Neural progenitor cell (in vitro differentiated cells): Measurements from ENCODE around the gene HPSE2. TPM values are rescaled to one million over a fixed set of nuclear protein-coding genes. Genes with fewer than 3 reads are reported as not detected.

Experiments used
- DNase-seq: peaks from one replicate; pipeline ENCODE4 v3.0.0-alpha.2; 2016; ENCODE audit warnings: low spot score
- H2AFZ ChIP-seq: fragments of 200-600 bp; sonication (generic); replicated peaks from 2 replicates; pipeline ENCODE4 v1.6.1; 2016; ENCODE audit warnings: antibody characterized with exemption
- H3F3A ChIP-seq: fragments of 200-600 bp; sonication (generic); 2 replicates; pipeline ENCODE4 v1.6.1; 2016; ENCODE audit warnings: antibody characterized with exemption, low read depth
- H3K27ac ChIP-seq: fragments of 200-600 bp; sonication (generic); 2 replicates; pipeline ENCODE4 v1.5.1; 2016; ENCODE audit warnings: mild to moderate bottlenecking
- H3K27me3 ChIP-seq: fragments of 200-600 bp; sonication (generic); 2 replicates; pipeline ENCODE4 v1.6.1; 2016; ENCODE audit warnings: mild to moderate bottlenecking, moderate library complexity
- H3K36me3 ChIP-seq: fragments of 200-600 bp; sonication (generic); 2 replicates; pipeline ENCODE4 v1.5.1; 2016
- H3K4me1 ChIP-seq: fragments of 200-600 bp; sonication (generic); 2 replicates; pipeline ENCODE4 v1.6.1; 2016; ENCODE audit warnings: mixed run types
- H3K4me2 ChIP-seq: fragments of 200-600 bp; sonication (generic); 2 replicates; pipeline ENCODE4 v1.6.1; 2016
- H3K4me3 ChIP-seq: fragments of 200-600 bp; sonication (generic); 2 replicates; pipeline ENCODE4 v1.5.1; 2016
- H3K79me2 ChIP-seq: fragments of 200-600 bp; sonication (generic); 2 replicates; pipeline ENCODE4 v1.6.1; 2016; ENCODE audit warnings: low read depth
- H3K9ac ChIP-seq: fragments of 200-600 bp; sonication (generic); 2 replicates; pipeline ENCODE4 v1.6.1; 2016
- H3K9me3 ChIP-seq: fragments of 200-600 bp; sonication (generic); 2 replicates; pipeline ENCODE4 v1.5.1; 2016; ENCODE audit warnings: low read depth
- H4K20me1 ChIP-seq: fragments of 200-600 bp; sonication (generic); 2 replicates; pipeline ENCODE4 v1.6.1; 2016; ENCODE audit warnings: low read depth
- H3K27ac Mint-ChIP-seq: 3 replicates; pipeline ENCODE4 v1.8.0; 2021; ENCODE audit warnings: mixed read lengths
- H3K27me3 Mint-ChIP-seq: 2 replicates; pipeline ENCODE4 v1.8.0; 2022; ENCODE audit warnings: low read depth, mild to moderate bottlenecking, inconsistent platforms, moderate library complexity, mixed read lengths; ENCODE audit not compliant: insufficient read depth
- H3K36me3 Mint-ChIP-seq: 3 replicates; pipeline ENCODE4 v1.8.0; 2021; ENCODE audit warnings: mixed read lengths
- H3K4me1 Mint-ChIP-seq: 3 replicates; pipeline ENCODE4 v1.8.0; 2021; ENCODE audit warnings: mixed read lengths
- H3K4me3 Mint-ChIP-seq: 3 replicates; pipeline ENCODE4 v1.8.0; 2021; ENCODE audit warnings: mild to moderate bottlenecking, moderate library complexity, mixed read lengths
- H3K9me3 Mint-ChIP-seq: 3 replicates; pipeline ENCODE4 v1.8.0; 2020; ENCODE audit warnings: mixed read lengths
- CTCF ChIP-seq: fragments of 200-600 bp; sonication (generic); IDR thresholded peaks from 2 replicates; pipeline ENCODE4 v1.5.1; 2017; ENCODE audit warnings: antibody characterized with exemption, mild to moderate bottlenecking
- EZH2 ChIP-seq: fragments of 200-600 bp; sonication (generic); IDR thresholded peaks from 2 replicates; pipeline ENCODE4 v1.6.1; 2017; ENCODE audit warnings: antibody characterized with exemption, mild to moderate bottlenecking, moderate library complexity
- EZH2phosphoT487 ChIP-seq: fragments of 200-600 bp; sonication (generic); IDR thresholded peaks from 2 replicates; pipeline ENCODE4 v1.6.1; 2017; ENCODE audit warnings: antibody characterized with exemption
- total RNA-seq: library from RNA; depleted of rRNA; stranded (reverse); fragments of >200 nt; gene quantifications from 2 replicates; pipeline ENCODE4 v1.2.3, GENCODE V29; 2015; ENCODE audit warnings: low replicate concordance

Gene HPSE2
- total RNA-seq, 1 donor from 2014 or later = 3.4 TPM

GRCh38 chr10:98572594-98572993 lies 663.1 kb downstream of the HPSE2 start:
- Histone ChIP-seq H3K9ac (no peak overlapping the region), H2AFZ (no peak overlapping the region), H3F3A (no peaks in the 10 kb centered on the region), H3K36me3 (no peaks in the 10 kb centered on the region), H3K4me2 (no peak overlapping the region), H3K79me2 (no peaks in the 10 kb centered on the region), H3K27ac (no peak overlapping the region), H3K27me3 (no peaks in the 10 kb centered on the region), H3K4me3 (no peak overlapping the region), H3K9me3 (no peaks in the 10 kb centered on the region), H4K20me1 (no peaks in the 10 kb centered on the region), H3K4me1 (peaks cover 21% of the 10 kb centered on the region)
- Mint-ChIP-seq H3K4me3 (no peak overlapping the region), H3K36me3 (no peaks in the 10 kb centered on the region), H3K4me1 (peaks cover 27% of the 10 kb centered on the region), H3K27me3 (peaks cover 3% of the 10 kb centered on the region), H3K9me3 (no peaks in the 10 kb centered on the region), H3K27ac (no peak overlapping the region)
- no peak for DNase-seq
- no peak for TF ChIP-seq CTCF
- no peak for TF ChIP-seq EZH2
- no peak for TF ChIP-seq EZH2phosphoT487

GRCh38 chr10:98570834-98571233 lies 664.8 kb downstream of the HPSE2 start:
- peaks cover 6% of the 10 kb centered on the region for H3K4me1 ChIP-seq
- no peak for TF ChIP-seq EZH2phosphoT487
- H3K27ac ChIP-seq = no peak overlapping the region
- Mint-ChIP-seq H3K27ac (no peak overlapping the region), H3K27me3 (peaks cover 3% of the 10 kb centered on the region), H3K9me3 (no peaks in the 10 kb centered on the region), H3K4me3 (no peak overlapping the region), H3K36me3 (no peaks in the 10 kb centered on the region), H3K4me1 (peaks cover 27% of the 10 kb centered on the region)
- H3F3A ChIP-seq = no peaks in the 10 kb centered on the region
- H3K4me3 ChIP-seq = no peak overlapping the region
- no peaks in the 10 kb centered on the region for H3K79me2 ChIP-seq
- no peak overlapping the region for H2AFZ ChIP-seq
- no peaks in the 10 kb centered on the region for H3K36me3 ChIP-seq
- no peaks in the 10 kb centered on the region for H3K9me3 ChIP-seq
- H3K9ac ChIP-seq = no peak overlapping the region
- H3K4me2 ChIP-seq = no peak overlapping the region
- no peak for DNase-seq
- no peaks in the 10 kb centered on the region for H4K20me1 ChIP-seq
- H3K27me3 ChIP-seq = no peaks in the 10 kb centered on the region

- DNase-seq = no peak
- H3K36me3 ChIP-seq = no peaks in the 10 kb centered on the region
- H3K4me1 ChIP-seq = peaks cover 5% of the 10 kb centered on the region
- H2AFZ ChIP-seq = no peak overlapping the region
- H3K79me2 ChIP-seq = no peaks in the 10 kb centered on the region
- H3K4me3 Mint-ChIP-seq = no peak overlapping the region
- no peak overlapping the region for H3K9ac ChIP-seq
- H3K36me3 Mint-ChIP-seq = no peaks in the 10 kb centered on the region
- TF ChIP-seq CTCF (no peak), EZH2 (no peak), EZH2phosphoT487 (no peak)
- H3K4me1 Mint-ChIP-seq = peaks cover 27% of the 10 kb centered on the region
- peaks cover 2% of the 10 kb centered on the region for H3K9me3 Mint-ChIP-seq
- no peaks in the 10 kb centered on the region for H3K9me3 ChIP-seq
- H3K27me3 ChIP-seq = no peaks in the 10 kb centered on the region
- H3K27me3 Mint-ChIP-seq = peaks cover 3% of the 10 kb centered on the region
- no peak overlapping the region for H3K27ac Mint-ChIP-seq
- H3K4me3 ChIP-seq = no peak overlapping the region
- no peaks in the 10 kb centered on the region for H4K20me1 ChIP-seq
- H3K4me2 ChIP-seq = no peak overlapping the region
- H3K27ac ChIP-seq = no peak overlapping the region
- no peaks in the 10 kb centered on the region for H3F3A ChIP-seq
These were observed 665.8 kb downstream of the HPSE2 start for GRCh38 chr10:98569853-98570252.

- Mint-ChIP-seq H3K4me1 (peaks cover 27% of the 10 kb centered on the region), H3K36me3 (no peaks in the 10 kb centered on the region), H3K4me3 (no peak overlapping the region), H3K27ac (no peak overlapping the region), H3K9me3 (peaks cover 2% of the 10 kb centered on the region), H3K27me3 (peaks cover 6% of the 10 kb centered on the region)
- H3K27me3 ChIP-seq = no peaks in the 10 kb centered on the region
- peaks cover 10% of the 10 kb centered on the region for H3K4me1 ChIP-seq
- no peaks in the 10 kb centered on the region for H3K36me3 ChIP-seq
- H3K79me2 ChIP-seq = no peaks in the 10 kb centered on the region
- no peak overlapping the region for H3K4me3 ChIP-seq
- no peak overlapping the region for H3K9ac ChIP-seq
- DNase-seq = no peak
- H3K9me3 ChIP-seq = no peaks in the 10 kb centered on the region
- H3K27ac ChIP-seq = no peak overlapping the region
- H2AFZ ChIP-seq = no peak overlapping the region
- no peaks in the 10 kb centered on the region for H4K20me1 ChIP-seq
- TF ChIP-seq EZH2phosphoT487 (no peak), CTCF (no peak), EZH2 (no peak)
- H3K4me2 ChIP-seq = no peak overlapping the region
- H3F3A ChIP-seq = no peaks in the 10 kb centered on the region
These were observed 667.1 kb downstream of the HPSE2 start for GRCh38 chr10:98568551-98568950.
